Fibroblast of skin of back (primary cell): ENCODE results near the gene CD300LG.
"Not testable (repeated sequence)": the region's sequence is repeated elsewhere in the genome, so short reads cannot be mapped to it uniquely, and the experiment has no call there.

Experiments used
- DNase-seq: peaks from one replicate; pipeline ENCODE4 v3.0.0-alpha.2; 2013

Gene CD300LG

GRCh38 chr17:43879723-43880419 lies 32.9 kb downstream of the CD300LG start:
- DNase-seq = no peak

- DNase-seq = peak; percentile 19
These were observed 33.5 kb downstream of the CD300LG start for GRCh38 chr17:43880420-43880991.

GRCh38 chr17:43881181-43881580 lies 34.2 kb downstream of the CD300LG start:
- no peak for DNase-seq

GRCh38 chr17:43881758-43882505 lies 35.0 kb downstream of the CD300LG start:
- no peak for DNase-seq

GRCh38 chr17:43882761-43883415 lies 35.9 kb downstream of the CD300LG start:
- no peak for DNase-seq

- DNase-seq = no peak
These were observed 41.6 kb downstream of the CD300LG start for GRCh38 chr17:43888548-43888947.

- no peak for DNase-seq
These were observed 43.3 kb downstream of the CD300LG start for GRCh38 chr17:43890240-43890639.

- no peak for DNase-seq
These were observed 45.1 kb downstream of the CD300LG start for GRCh38 chr17:43891851-43892646.

- no peak for DNase-seq
These were observed 45.6 kb downstream of the CD300LG start for GRCh38 chr17:43892647-43892952.

GRCh38 chr17:43894494-43894893 lies 47.5 kb downstream of the CD300LG start:
- DNase-seq = not testable (repeated sequence)

GRCh38 chr17:43897831-43898230 lies 50.9 kb downstream of the CD300LG start:
- DNase-seq = no peak

GRCh38 chr17:43898446-43898845 lies 51.5 kb downstream of the CD300LG start:
- no peak for DNase-seq

- peak; percentile 84 for DNase-seq
These were observed 53.3 kb downstream of the CD300LG start for GRCh38 chr17:43900183-43900857.

GRCh38 chr17:43900858-43901754 lies 54.1 kb downstream of the CD300LG start:
- DNase-seq = no peak

- DNase-seq = no peak
These were observed 55.0 kb downstream of the CD300LG start for GRCh38 chr17:43901861-43902589.

GRCh38 chr17:43905400-43905984 lies 58.5 kb downstream of the CD300LG start:
- DNase-seq = no peak

- peak; percentile 79 for DNase-seq
These were observed 59.2 kb downstream of the CD300LG start for GRCh38 chr17:43905985-43906852.

- no peak for DNase-seq
These were observed 60.0 kb downstream of the CD300LG start for GRCh38 chr17:43906951-43907424.
